ENCODE measurements around the gene GOLIM4. TPM values are rescaled to one million over a fixed set of nuclear protein-coding genes. Genes with fewer than 3 reads are reported as not detected.

GOLIM4 gene
- total RNA-seq (2014; rRNA removed) (25.3 and 28.5 TPM in 2 replicates), Bru-seq, nascent RNA (percentile 80 among the genes with signal in this experiment), BruChase-seq, experiment 1, labeled RNA remaining after a 6-hour chase (percentile 75 among the genes with signal in this experiment), BruChase-seq, experiment 2, labeled RNA remaining after a 2-hour chase (percentile 72 among the genes with signal in this experiment)
- long read RNA-seq, full-length matches to known transcripts, result 46 of 86 reads
- long read RNA-seq, partial matches to known transcripts, result 13 of 86 reads
- long read RNA-seq, other reads (novel, unspliced or antisense), result 27 of 86 reads

GRCh38 chr3:168095611-168096209 is at the start of gene GOLIM4:
Gene GOLIM4 (minus strand): TSS chr3:168095924. CDS start chr3:168095285, 639 bp downstream.
- H3K36me3 ChIP-seq (ENCODE audit: low read depth, low read length), result no peaks in the 10 kb centered on the region
- TF ChIP-seq EZH2phosphoT487 (IDR thresholded peaks at IDR 0.05; ENCODE audit: borderline replicate concordance, low read length) (no peak), EZH2 (IDR thresholded peaks at IDR 0.05; ENCODE audit: low read length, unreplicated experiment) (no peak), CTCF (conservative IDR thresholded peaks at IDR 0.05; ENCODE audit: low read depth, low read length) (no peak)
- peaks cover 40% of the 10 kb centered on the region for H3K79me2 ChIP-seq (ENCODE audit: low read length)
- H2AFZ ChIP-seq (ENCODE audit: low read length), result peak within 1 kb of the TSS; percentile 93
- peak; percentile 87 for ATAC-seq
- peak within 1 kb of the TSS; percentile 94 for H3K4me2 ChIP-seq (ENCODE audit: low read length)
- no peaks in the 10 kb centered on the region; the same call in 1 of the 2 replicates for H4K20me1 ChIP-seq (ENCODE audit: low read length)
- H3K27me3 ChIP-seq (ENCODE audit: low read length), result no peaks in the 10 kb centered on the region
- peak within 1 kb of the TSS; percentile 89 for H3K4me3 ChIP-seq (ENCODE audit: low read length)
- no peaks in the 10 kb centered on the region for H3K9me3 ChIP-seq (ENCODE audit: low read length)
- peaks cover 35% of the 10 kb centered on the region for H3K4me1 ChIP-seq (ENCODE audit: insufficient read depth, low read length)
- DNase-seq, result peak; percentile 97
- peak within 1 kb of the TSS; percentile 87 for H3K9ac ChIP-seq (ENCODE audit: low read length)
- intact Hi-C loops (cut with micrococcal nuclease), result loop anchor here (1.0 to 10.0 kb wide), 7 partner anchors 28 to 1677 kb away; partner anchors contain the start of genes MYNN, PDCD10 and SERPINI1
- POLR2A ChIA-PET (ENCODE audit: unreplicated experiment), result interaction anchor here (0.6 kb wide), 1 partner anchor 302 kb away, joined by 4 read pairs; no protein-coding TSS in a partner anchor
- no peaks in the 10 kb centered on the region for H3K9me2 ChIP-seq (replicated peaks; ENCODE audit: low read length)
- peak within 1 kb of the TSS; percentile 82 for H3K27ac ChIP-seq (ENCODE audit: low read length)
- CTCF ChIA-PET, result no interaction called here
- H3F3A ChIP-seq (ENCODE audit: low read length, unreplicated experiment), result no peaks in the 10 kb centered on the region
- no TSS peak for BruUV-seq (replicated peaks)

DNA sequence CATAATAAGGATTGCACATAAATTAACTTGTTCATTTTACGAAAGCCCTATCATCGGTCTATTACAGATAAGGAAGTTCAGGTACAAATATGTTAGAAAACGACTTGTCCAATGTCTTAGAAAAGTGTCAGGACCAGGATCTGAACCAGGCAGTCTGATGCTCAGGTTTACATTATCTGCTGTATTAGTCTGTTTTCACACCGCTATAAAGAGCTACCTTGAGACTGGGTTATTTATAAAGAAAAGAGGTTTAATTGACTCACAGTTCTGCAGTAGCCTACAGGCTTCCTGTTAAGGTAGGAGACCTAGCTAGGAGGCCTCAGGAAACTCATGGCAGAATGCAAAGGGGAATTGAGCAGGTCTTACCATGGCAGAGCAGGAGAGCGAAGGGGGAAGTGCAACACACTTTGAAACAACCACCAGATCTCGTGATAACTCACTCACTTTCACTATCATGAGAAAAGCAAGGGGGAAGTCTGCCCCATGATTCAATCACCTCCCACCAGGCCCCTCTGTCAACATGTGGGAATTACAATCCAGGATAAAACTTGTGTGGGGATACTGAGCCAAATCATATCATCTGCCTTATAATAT is 45.8 kb upstream of the GOLIM4 start:
- Histone ChIP-seq H3F3A (ENCODE audit: low read length, unreplicated experiment) (no peaks in the 10 kb centered on the region), H3K27ac (ENCODE audit: low read length) (no peak overlapping the region), H3K9me2 (replicated peaks; ENCODE audit: low read length) (no peaks in the 10 kb centered on the region), H4K20me1 (ENCODE audit: low read length) (no peaks in the 10 kb centered on the region), H3K4me3 (ENCODE audit: low read length) (no peak overlapping the region), H3K79me2 (ENCODE audit: low read length) (no peaks in the 10 kb centered on the region), H3K4me2 (ENCODE audit: low read length) (no peak overlapping the region), H3K9ac (ENCODE audit: low read length) (no peak overlapping the region), H3K9me3 (ENCODE audit: low read length) (no peaks in the 10 kb centered on the region), H2AFZ (ENCODE audit: low read length) (no peak overlapping the region), H3K36me3 (ENCODE audit: low read depth, low read length) (no peaks in the 10 kb centered on the region), H3K27me3 (ENCODE audit: low read length) (no peaks in the 10 kb centered on the region), H3K4me1 (ENCODE audit: insufficient read depth, low read length) (no peaks in the 10 kb centered on the region; the same call in 1 of the 2 replicates)
- ATAC-seq, result no peak
- BruUV-seq (replicated peaks), result no TSS peak
- intact Hi-C loops (cut with micrococcal nuclease), result no loop called here
- ChIA-PET POLR2A (ENCODE audit: unreplicated experiment) (no interaction called here), CTCF (no interaction called here)
- DNase-seq, result no peak
- TF ChIP-seq EZH2phosphoT487 (IDR thresholded peaks at IDR 0.05; ENCODE audit: borderline replicate concordance, low read length) (no peak), EZH2 (IDR thresholded peaks at IDR 0.05; ENCODE audit: low read length, unreplicated experiment) (no peak), CTCF (conservative IDR thresholded peaks at IDR 0.05; ENCODE audit: low read depth, low read length) (no peak)
